HG03097 (cell line): ENCODE measurements around the gene LIN37.
A peak's percentile ranks its signal among the peaks of the same experiment; 100 is the strongest.

Experiments used
- ATAC-seq: cut with Tn5 transposase; IDR thresholded peaks from one replicate; pipeline ENCODE4 v1.9.1; 2021; ENCODE audit not compliant: unreplicated experiment, low FRiP score

Gene LIN37, protein sequence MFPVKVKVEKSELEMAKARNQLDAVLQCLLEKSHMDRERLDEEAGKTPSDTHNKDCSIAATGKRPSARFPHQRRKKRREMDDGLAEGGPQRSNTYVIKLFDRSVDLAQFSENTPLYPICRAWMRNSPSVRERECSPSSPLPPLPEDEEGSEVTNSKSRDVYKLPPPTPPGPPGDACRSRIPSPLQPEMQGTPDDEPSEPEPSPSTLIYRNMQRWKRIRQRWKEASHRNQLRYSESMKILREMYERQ

DNA sequence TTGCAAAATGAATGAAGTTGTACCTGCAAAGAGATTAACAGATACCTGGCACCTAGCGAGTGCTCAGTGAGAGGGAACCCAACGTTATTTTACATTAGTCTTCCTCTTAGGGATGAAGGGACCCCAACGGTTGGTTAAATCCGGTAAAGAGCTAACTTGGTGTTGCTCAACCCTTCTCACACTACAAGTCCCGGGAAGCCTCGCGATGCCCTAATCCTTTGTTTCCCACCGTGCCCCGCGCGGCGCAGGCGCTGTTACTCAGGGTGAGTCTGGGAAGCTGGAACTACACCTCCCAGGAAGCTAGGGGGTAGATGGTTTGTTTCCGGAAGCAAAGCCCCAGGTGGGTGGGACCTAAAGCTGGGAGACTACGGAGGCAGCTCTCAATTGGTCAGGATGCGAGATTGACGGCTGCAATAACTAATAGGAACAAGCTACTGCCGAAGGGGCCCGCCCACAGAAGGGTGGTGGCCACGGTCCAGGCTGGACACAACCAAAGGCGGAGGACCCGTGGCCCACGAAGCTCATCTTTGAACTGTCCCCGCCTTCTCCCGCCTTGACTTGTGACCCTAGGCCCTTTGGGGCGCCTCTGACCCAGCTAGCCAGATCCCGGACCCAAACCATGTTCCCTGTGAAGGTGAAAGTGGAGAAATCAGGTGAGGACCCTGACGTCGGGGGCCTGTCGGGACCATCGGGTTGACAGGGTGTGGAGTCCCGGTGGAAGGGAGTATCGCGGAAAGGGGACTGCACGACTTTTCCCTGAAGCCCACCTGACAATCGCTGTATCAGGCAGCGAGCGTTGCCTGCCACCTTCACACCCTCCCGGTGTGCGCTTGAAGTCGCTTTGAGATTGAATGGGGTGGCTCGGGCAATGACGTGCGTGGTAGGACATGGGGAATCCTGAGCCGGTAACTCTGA is at the start of gene LIN37:
Gene LIN37 (plus strand): TSS at position 471 of the 915 bp plus-strand sequence. CDS start 149 bp downstream, at position 620.
- ATAC-seq, result peak; percentile 60

DNA sequence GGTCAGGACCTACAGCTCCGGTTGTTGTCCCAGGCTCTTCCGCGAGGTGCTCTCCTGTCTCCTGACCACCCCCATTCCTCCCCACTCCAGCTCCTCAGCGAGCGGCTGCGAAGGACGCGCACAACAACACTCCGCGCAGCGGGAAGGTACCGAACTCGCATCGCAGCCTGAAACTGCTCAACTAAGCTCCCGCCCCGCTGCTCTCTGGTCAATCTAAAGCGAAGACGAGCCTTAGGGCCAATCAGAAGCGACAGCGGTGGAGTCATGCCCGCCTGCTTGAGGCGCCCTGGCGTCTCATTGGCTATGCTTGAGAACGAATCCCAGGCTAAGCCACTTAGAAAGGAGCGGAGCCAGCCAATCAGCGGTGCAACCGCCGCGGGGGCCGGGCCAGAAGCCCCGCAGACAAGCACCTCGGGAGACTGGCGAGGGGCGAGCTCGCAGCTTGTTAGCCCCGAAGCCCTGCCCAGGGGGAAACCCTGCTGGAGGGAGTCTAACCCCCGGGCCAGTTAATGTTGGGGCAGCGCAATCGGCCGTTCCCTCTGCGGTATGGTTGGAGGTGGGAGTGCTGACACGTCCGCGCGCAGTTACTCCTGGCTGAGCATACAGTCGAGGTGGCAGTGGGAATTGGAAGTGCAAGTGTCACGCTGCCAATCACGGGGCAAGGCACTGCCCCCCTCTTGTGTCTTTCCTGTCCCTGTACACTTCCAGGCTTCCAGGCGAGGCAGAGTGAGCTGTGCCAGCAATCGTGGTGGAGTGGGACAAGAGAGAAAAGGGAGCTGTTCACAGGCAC is 46.0 kb upstream of the LIN37 start:
- peak; percentile 93 for ATAC-seq

DNA sequence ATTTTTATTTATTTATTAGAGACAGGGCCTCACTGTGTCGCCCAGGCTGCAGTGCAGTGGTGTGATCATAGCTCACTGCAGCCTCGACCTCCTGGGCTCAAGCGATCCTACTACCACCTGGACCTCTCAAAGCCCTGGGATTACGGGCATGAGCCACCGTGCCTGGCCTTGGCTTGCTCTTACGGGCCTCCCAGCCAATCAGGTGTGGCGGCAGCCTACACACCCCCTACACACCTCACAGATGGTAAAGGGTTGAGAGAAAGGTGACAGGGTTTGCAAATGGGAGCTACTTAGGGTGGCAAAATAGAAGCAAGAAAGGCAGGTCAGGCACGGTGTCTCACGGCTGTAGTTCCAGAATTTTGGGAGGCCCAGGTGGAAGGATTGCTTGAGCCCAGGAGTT is 45.0 kb upstream of the LIN37 start:
- ATAC-seq, result no peak

DNA sequence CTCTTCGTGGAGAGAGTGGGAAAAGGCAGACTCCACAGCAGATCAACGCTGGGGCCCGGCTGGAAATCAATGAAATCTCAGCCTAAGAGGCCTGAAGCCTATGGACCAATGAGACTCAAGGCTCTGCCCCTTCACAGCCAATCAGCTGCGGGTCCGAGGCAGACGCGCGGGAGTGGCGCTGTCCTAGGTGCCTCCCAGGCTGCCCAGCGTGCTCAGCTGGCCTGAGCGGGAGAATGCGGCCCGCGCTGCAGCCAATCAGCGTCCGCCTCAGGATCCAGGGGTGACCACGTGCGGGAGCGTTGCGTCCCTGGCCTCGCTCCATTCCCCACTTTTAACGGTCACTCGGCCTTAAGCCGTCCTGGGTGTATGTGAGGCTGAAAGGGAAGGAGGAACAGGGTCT is 44.2 kb upstream of the LIN37 start, which contains the start of gene ZBTB32:
Gene ZBTB32 (plus strand): TSS at position 341 of the 400 bp plus-strand sequence. CDS start 10,069 bp downstream, outside the sequence.
- ATAC-seq, result no peak

DNA sequence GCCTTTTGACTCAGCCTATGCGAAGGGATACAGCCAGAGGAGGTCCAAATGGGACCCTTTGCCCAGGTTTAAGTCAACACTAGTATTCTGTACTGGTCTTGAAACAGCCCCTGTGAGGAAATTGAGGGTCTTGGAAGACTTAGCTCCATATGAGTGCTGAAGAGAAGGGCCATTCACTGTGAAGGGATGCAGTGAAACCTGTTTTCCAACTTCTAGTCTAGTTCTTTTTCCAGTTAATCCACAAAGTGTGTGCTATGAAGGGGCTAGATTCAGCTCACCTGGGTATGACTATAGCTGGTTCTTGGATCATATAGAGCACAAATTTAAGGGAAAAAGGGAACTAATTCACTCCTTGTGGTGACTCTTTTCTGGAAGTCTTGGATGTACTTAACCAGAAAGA is 40.0 kb upstream of the LIN37 start:
- no peak for ATAC-seq

DNA sequence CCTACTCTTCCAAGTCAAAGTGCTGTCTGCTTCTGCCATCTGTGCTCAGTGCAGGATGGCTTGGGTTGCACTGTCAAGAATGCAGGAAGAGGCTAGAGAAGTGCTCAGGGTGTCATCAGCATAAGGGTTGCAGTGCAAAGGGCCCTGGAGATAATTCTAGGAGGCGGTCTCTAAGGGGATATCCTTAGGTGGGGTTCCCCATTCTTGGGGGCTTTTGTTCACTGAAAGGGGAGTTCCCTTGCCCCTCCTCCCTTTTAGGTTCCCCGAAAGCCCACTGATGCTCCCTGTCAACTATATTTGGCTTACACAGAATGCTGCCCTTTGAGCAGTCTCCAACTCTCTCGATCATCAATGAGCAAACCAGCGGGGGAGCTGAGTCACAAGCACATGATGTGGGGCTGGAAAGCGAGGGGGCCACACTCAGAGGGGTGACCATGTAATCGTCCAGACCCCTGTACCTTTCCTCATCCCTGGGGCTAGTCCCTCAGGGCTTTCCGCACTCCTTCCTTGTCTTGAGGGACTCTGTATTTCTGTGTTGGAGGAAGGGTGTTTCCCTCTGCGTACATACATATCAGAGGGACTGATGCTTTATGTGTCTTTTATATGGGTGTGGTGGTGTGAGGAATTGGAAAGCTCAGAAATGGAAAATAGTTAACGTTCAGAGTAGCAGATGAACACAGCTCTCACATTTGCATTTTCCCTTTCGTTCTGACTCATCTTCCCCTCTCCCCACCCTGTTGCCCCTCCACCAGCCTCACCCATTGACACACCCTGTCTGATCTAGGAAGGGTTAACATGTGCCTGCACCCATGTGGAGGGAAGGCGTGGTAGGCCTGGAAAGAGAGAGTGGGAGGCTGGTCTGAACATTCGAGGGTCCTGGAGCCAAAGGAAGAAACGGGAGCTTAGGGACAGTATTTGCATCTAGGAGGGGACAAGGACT is 37.3 kb upstream of the LIN37 start:
- no peak for ATAC-seq

DNA sequence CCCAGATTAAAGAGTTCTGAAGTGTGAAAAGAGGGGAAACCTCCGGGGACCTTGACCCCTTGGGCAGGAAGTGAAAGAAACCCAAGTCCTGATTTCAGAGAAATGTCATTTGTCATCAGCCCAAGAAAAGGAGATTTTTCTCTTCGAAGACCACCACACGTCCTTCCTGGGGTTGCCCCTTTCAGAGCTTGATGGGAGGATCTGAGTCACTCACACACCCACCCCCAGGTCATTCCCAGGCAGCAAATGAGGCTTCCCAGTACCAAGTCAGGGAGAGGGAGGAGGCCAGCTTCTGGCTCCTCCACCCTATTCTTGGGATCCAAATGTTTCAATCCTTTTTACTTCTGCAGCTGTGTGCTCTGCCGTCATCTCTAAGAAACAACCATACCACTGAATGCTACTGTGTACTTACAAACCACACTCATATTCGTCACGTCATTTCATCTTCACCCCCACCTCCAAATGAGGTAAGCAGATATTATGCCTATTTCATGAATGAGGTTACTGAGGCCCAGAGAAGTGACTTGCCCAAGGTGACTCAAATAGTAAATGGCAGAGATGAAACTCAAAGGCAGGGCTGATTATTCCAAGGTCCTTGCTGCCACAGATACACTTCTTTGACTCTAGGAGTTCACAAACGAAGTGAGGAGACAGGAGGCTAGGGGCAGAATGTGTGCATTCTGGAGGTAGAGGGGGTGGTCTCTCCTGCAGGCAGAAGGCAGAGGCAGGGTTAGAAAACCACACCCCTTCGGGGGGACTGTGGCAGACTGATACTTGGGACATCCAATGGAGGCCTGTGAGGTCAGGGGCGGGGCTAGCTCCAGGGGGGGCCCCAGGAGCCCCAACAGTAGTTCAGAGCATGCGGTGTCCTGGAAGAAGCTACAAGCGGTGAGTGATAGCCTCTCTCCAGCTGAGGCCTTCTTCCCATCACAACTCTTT is 35.5 kb upstream of the LIN37 start:
- ATAC-seq, result no peak

DNA sequence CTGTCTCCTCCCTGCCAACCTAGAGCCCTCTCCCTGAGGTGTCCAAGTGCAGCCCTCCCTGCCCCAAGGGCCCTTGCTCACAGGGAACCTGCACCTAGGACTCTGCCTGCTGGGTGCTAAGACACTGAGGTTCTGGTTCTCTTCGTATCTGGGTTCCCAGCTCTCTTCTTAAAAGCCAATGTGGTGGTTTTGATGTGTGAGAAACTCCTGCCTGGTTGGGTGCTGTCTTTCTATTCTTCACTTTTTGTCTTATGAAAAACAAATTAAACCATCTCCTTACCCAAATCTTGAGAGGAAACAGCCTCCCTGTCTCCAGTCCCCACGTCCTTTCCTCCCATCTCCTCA is 34.9 kb upstream of the LIN37 start:
- ATAC-seq, result no peak

DNA sequence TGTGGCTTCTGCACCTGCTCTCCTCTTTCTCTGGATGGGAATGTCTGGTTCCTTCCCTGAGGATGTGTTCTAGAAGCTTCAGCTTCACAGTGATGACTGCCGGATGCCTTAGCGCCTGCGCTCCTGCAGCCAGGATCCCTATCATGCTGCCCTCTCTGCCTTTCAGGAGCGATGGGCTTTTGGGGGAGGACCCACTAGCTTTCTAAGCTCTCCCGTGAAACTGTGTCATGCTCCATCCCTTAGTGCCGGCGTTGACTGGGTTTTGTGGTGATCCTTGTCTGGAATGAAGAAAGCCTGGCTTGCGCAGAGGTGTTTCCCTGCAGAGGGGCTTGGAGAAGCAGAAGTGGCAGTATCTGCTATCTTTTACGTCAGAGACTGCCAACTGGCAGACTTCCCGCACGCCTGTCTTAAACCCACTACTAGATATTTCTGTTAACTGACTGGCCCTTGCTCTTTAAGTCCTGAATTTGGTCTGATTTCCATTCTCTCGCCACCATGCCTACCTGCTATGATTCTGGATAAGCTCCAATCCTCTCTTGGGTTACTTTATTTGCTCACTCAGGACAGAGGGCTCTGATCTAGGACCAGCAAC is 34.4 kb upstream of the LIN37 start:
- no peak for ATAC-seq

DNA sequence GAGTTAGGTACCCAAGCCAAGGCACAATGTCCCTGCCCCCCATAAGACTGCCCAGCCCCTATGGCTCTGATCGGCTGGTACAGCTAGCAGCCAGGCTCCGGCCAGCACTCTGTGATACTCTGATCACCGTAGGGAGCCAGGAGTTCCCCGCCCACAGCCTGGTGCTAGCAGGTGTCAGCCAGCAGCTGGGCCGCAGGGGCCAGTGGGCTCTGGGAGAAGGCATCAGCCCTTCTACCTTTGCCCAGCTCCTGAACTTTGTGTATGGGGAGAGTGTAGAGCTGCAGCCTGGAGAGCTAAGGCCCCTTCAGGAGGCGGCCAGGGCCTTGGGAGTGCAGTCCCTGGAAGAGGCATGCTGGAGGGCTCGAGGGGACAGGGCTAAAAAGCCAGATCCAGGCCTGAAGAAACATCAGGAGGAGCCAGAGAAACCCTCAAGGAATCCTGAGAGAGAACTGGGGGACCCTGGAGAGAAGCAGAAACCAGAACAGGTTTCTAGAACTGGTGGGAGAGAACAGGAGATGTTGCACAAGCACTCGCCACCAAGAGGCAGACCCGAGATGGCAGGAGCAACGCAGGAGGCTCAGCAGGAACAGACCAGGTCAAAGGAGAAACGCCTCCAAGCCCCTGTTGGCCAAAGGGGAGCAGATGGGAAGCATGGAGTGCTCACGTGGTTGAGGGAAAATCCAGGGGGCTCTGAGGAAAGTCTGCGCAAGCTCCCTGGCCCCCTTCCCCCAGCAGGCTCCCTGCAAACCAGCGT is 33.6 kb upstream of the LIN37 start:
- no peak for ATAC-seq

DNA sequence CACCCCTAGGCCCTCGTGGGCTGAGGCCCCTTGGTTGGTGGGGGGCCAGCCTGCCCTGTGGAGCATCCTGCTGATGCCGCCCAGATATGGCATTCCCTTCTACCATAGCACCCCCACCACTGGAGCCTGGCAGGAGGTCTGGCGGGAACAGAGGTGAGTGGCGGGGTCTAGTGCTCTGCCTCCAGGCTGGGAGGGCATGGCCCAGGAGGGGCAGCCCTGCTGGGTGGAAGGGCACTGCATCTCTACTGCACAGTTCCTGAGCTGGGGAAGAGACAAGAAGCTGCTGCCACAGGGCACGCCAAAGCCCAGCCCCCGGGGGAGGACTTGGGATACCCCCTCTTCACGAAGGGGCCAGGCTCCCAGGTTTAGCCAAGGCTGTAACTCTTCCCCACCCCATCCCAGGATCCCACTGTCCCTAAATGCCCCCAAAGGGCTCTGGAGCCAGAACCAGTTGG is 33.0 kb upstream of the LIN37 start:
- no peak for ATAC-seq

DNA sequence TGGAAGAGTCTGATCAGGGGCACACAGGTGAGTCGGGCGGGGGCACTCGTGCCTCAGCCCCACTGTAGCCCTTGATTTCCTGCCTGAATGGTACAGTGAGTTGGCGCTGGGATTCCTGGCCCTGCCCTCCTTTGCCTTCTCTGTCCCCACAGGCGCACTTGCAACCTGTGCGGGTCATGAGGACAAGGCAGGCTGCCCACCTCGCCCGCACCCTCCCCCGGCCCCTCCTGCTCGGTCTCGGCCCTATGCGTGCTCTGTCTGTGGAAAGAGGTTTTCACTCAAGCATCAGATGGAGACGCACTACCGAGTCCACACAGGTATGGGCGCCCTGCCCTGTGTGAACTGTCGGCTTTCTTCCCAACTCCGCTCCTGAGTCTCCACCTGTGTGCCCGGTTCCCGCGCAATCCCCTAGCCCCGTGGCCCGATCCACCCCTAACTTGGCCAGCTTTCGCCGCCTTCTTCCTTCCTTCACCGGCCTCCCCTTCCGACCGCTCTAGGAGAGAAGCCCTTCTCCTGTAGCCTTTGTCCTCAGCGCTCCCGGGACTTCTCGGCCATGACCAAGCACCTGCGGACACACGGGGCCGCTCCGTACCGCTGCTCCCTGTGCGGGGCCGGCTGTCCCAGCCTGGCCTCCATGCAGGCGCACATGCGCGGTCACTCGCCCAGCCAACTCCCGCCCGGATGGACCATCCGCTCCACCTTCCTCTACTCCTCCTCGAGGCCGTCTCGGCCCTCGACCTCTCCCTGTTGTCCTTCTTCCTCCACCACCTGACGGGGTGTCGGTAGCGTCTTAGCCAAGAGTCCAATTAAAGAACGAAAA is 32.2 kb upstream of the LIN37 start:
- ATAC-seq, result no peak

DNA sequence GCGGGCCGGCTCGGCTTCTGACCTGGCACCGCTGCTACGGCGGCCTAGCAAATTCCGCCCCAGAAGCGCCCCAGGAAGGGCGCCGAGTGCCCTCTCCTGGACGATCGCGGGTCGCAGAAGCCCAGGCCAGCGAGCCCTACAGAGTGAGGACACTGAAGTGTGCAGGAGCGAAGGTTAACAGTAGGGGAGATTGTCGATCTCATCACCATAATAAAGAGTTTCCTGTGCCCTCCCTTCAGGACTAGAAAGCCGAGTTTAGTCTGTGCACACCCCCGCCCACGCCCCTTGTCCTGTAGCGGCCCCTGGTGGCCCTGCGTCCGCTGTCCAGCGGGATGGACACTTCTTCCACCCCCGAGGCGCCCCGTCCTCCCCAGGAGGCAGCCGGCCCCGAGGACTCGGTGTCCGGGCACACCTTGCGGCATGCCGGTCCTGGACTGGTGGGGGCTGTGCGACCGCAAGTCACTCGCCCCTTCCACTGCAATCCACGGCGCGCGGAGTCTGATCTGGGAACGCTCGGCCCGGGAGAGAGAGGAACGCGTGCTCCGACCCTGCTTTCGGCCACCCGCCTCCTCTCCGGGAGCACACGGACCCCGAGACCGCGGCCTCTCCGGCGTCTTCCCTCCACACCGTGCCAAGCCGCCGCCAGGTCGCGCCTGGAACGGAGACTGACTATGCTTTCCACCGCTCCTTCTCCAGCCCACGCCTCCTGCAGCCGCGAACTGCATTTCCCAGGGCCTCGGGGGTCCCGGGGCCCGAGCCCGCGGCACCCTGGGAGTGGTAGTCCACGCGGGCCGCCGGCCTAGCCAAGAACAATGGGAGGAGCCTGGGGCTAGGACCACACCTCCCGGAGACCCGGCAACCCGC is 31.3 kb upstream of the LIN37 start:
- peak; percentile 52 for ATAC-seq

DNA sequence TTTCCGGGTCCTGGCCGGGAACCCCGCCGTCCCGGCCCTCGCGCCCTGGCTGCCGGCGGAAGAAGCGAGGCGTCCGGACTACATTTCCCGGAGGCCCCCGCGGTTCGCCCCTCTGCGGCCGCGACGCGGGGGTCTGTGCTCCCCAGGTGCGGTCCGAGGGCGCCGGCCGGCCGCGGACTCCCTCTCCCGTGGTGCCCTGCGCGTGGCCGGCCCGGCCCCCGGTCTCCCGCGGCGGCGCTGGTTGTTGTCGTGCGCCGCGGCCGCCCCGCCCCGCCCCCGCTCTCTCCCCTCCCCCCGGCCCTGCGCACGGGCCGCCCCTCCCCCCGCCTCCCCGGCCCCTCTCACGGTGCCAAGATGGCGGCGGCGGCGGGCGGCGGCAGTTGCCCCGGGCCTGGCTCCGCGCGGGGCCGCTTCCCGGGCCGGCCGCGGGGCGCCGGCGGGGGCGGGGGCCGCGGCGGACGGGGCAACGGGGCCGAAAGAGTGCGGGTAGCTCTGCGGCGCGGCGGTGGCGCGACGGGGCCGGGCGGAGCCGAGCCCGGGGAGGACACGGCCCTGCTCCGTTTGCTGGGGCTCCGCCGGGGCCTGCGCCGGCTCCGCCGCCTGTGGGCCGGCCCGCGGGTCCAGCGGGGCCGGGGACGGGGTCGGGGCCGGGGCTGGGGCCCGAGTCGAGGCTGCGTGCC is 30.6 kb upstream of the LIN37 start, which contains the start of gene KMT2B:
Gene KMT2B (plus strand): TSS at position 339 of the 680 bp plus-strand sequence. CDS start 16 bp downstream, at position 355.
- ATAC-seq, result peak; percentile 54

DNA sequence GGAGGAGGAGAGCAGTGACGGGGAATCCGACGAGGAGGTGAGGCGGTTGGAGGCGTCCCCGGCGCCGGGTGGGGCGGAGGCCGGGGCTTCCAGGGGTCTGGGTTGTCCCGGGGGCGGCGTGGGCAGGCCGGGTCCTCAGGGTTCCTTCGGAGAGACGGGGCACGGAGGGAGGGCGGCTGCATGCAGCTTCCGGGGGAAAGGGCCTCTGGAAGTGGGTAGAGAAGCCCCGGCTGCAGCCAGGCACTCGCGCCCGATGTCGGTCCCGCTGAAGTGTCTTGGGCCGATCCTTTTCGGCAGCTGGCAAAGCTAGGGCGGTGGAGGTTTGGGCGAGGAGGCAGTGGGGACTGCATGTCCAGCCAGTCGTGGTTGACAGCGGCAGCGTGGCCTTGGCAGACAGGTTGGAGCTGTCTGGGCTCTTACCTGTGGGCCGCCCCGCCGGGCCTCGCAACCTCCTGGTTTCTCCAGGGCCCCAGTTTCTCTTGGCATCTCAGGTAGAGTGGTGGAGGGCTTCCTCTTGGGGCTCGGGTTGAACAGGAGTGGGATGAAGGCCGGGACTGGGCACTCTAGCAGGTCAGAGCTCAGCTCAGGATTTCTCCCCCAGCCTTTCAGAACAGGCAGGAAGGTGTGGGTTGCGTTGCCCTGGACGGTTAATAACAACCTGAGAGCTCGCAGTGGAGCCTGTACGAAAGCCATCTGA is 29.9 kb upstream of the LIN37 start:
- peak; percentile 3 for ATAC-seq
